Stomach (tissue), 9 donors: ENCODE results near the gene GRIP2. TPM values are rescaled to one million over a fixed set of nuclear protein-coding genes. Genes with fewer than 3 reads are reported as not detected.

Experiments used
- DNase-seq, 2 donors: peaks; one replicate each; pipeline versions ENCODE4 v3.0.0 to v3.0.0-alpha.2; 2013 to 2019
- H3K27ac ChIP-seq, 5 donors: fragments of 200-600 bp in 4 of 5; sonication (generic) in 4 of 5; one replicate each; pipeline ENCODE4 v1.5.1; 2013 to 2019; ENCODE audit warnings: mild to moderate bottlenecking in 1 of 5, moderate library complexity in 1 of 5
- H3K27me3 ChIP-seq, 3 donors: fragments of 200-600 bp; sonication (generic); one replicate each; pipeline ENCODE4 v1.5.1; 2017 to 2019; ENCODE audit warnings: mixed run types in 1 of 3
- H3K36me3 ChIP-seq, 4 donors: fragments of 200-600 bp; sonication (generic); 1 replicate in 3 of 4; 2 replicates in 1 of 4; pipeline ENCODE4 v1.5.1; 2016 to 2019
- H3K4me1 ChIP-seq, 4 donors: fragments of 200-600 bp; sonication (generic); one replicate each; pipeline ENCODE4 v1.5.1; 2016 to 2019
- H3K4me3 ChIP-seq, 4 donors: fragments of 200-600 bp; sonication (generic) in 3 of 4; one replicate each; pipeline ENCODE4 v1.5.1; 2016 to 2019; ENCODE audit warnings: mild to moderate bottlenecking in 1 of 4
- H3K9me3 ChIP-seq, 4 donors: fragments of 200-600 bp; sonication (generic); one replicate each; pipeline ENCODE4 v1.5.1; 2016 to 2019
- EP300 ChIP-seq: sonication (generic); formaldehyde crosslinking; IDR thresholded peaks from one replicate; pipeline ENCODE4 v1.6.1; 2017; ENCODE audit warnings: antibody characterized with exemption
- POLR2A ChIP-seq, 4 donors: fragments of 450-650 bp; IDR thresholded peaks; one replicate each; pipeline ENCODE4 v1.6.1; 2016; ENCODE audit warnings: antibody characterized with exemption in 4 of 4, control low read depth in 2 of 4, mild to moderate bottlenecking in 1 of 4, moderate library complexity in 1 of 4
- POLR2AphosphoS5 ChIP-seq, 3 donors: sonication (generic); formaldehyde crosslinking; IDR thresholded peaks; one replicate each; pipeline ENCODE4 v1.6.1; 2016; ENCODE audit warnings: antibody characterized with exemption in 3 of 3
- WGBS, 5 donors: extraction: QIAGEN DNeasy Blood & Tissue Kit in 3 of 5; methylation state at CpG; one replicate each; pipeline versions ENCODE4 v1.1.5 to v1.1.7; 2013 to 2018; 5-methylcytosine and 5-hydroxymethylcytosine counted together
- intact Hi-C: fragments of 100-400 bp; cut with DNase I; formaldehyde crosslinking; loops from one replicate; pipeline ENCODE4 v1.15.1; 2023; ENCODE audit warnings: low total_unique reads
- polyA plus RNA-seq, 3 donors: library from polyadenylated mRNA; stranded (reverse); fragments of 200-250 nt; gene quantifications; one replicate each; pipeline ENCODE4 v1.2.3, GENCODE V29; 2013
- total RNA-seq, 5 donors: library from RNA; depleted of rRNA; stranded (reverse); fragments of >200 nt; gene quantifications; one replicate each; pipeline versions ENCODE4 v1.1.0 to v1.2.3, GENCODE V29; 2014 to 2016
- TF ChIP-seq, protein P1 (sequence below), 7 experiments: fragments of 450-650 bp in 4 of 7; fragments of 200-600 bp in 3 of 7; sonication (generic) in 3 of 7; IDR thresholded peaks; one replicate each; pipeline ENCODE4 v1.5.1; 2016 to 2019; ENCODE audit warnings: antibody characterized with exemption in 7 of 7, control low read depth in 2 of 7, mild to moderate bottlenecking in 1 of 7
- donor health status: healthy with polysubstance abuse.
- donor health status: Bipolar disorder and iron deficiency.
- donor health status: healthy.

Gene GRIP2
- total and polyA plus RNA-seq, 8 donors = 0.58 to 33.8 (median 2.8) TPM

DNA sequence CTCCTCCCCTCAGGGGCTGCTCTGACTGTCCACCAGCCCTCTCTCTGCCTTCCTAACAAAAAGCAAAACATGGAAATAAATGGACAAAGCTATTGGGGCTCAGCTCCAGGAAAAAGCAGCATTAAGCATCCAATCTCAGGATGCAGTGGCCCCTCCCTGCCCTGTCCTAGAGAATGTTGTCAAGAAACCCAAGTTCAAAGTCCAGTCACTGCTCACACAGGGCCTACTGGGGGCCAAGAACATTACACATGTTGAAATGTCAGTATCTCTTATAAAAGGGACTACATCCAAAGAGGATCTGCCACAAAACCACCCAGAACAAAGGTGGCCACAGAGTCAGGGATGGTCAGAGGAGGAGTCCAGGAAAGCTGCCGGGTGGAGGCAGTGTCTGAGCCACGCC, 7.6 kb upstream of the GRIP2 start:
- intact Hi-C loops = loop anchor here (5.0 kb wide), 1 partner anchor 40 kb away; no protein-coding TSS in a partner anchor
- WGBS, 5 donors = 62 to 75% (median 71%) methylated on average over 2 of the region's 2 CpGs
- Histone ChIP-seq H3K4me3 (no peak overlapping the region), H3K27me3 (peaks cover 0 to 31% (median 0%) of the 10 kb centered on the region in 3 donors), H3K36me3 (no peaks in the 10 kb centered on the region), H3K27ac (no peak overlapping the region), H3K4me1 (peaks cover 5 to 16% (median 12%) of the 10 kb centered on the region in 4 donors), H3K9me3 (no peaks in the 10 kb centered on the region)
- TF ChIP-seq POLR2AphosphoS5 (IDR thresholded peaks at IDR 0.05) = no peak
- TF ChIP-seq, protein P1, sequence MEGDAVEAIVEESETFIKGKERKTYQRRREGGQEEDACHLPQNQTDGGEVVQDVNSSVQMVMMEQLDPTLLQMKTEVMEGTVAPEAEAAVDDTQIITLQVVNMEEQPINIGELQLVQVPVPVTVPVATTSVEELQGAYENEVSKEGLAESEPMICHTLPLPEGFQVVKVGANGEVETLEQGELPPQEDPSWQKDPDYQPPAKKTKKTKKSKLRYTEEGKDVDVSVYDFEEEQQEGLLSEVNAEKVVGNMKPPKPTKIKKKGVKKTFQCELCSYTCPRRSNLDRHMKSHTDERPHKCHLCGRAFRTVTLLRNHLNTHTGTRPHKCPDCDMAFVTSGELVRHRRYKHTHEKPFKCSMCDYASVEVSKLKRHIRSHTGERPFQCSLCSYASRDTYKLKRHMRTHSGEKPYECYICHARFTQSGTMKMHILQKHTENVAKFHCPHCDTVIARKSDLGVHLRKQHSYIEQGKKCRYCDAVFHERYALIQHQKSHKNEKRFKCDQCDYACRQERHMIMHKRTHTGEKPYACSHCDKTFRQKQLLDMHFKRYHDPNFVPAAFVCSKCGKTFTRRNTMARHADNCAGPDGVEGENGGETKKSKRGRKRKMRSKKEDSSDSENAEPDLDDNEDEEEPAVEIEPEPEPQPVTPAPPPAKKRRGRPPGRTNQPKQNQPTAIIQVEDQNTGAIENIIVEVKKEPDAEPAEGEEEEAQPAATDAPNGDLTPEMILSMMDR (IDR thresholded peaks at IDR 0.05) = no peak
- no peak for TF ChIP-seq POLR2A (IDR thresholded peaks at IDR 0.05)
- DNase-seq = peak in 1 of 2 donors; percentile 48

DNA sequence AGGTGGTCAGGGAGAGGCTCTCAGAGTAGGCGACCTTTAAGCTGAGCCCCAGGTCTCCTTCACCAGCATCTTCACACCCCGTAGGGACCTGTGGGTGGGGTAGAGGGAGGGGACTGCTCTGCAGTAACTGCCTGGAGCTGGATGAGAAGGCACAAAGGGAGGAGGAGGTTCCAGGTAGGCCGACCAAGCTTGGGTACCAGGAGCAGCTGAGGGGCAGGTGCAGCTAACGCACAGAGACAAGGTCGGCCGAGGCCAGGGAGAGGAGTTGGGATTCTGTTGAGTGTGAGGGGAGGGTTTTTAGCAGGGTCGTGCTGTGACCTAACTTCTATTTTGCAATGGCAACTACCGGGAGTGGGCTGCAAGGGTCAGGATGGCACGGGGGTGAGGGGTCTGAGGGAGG, 5.9 kb upstream of the GRIP2 start:
- TF ChIP-seq, protein P1 (IDR thresholded peaks at IDR 0.05) = no peak
- TF ChIP-seq POLR2A (IDR thresholded peaks at IDR 0.05) = no peak
- TF ChIP-seq EP300 = no peak
- TF ChIP-seq POLR2AphosphoS5 (IDR thresholded peaks at IDR 0.05) = no peak
- no peak overlapping the region for H3K4me3 ChIP-seq
- no peak for DNase-seq
- no peak overlapping the region for H3K27ac ChIP-seq
- H3K9me3 ChIP-seq = no peaks in the 10 kb centered on the region
- intact Hi-C loops = loop anchor here (5.0 kb wide), 1 partner anchor 39 kb away; no protein-coding TSS in a partner anchor
- WGBS, 5 donors = 72 to 80% (median 77%) methylated on average over 9 of the region's 9 CpGs
- peaks cover 0 to 25% (median 0%) of the 10 kb centered on the region in 3 donors for H3K27me3 ChIP-seq
- H3K36me3 ChIP-seq = no peaks in the 10 kb centered on the region
- H3K4me1 ChIP-seq = peaks cover 5 to 16% (median 12%) of the 10 kb centered on the region in 4 donors

DNA sequence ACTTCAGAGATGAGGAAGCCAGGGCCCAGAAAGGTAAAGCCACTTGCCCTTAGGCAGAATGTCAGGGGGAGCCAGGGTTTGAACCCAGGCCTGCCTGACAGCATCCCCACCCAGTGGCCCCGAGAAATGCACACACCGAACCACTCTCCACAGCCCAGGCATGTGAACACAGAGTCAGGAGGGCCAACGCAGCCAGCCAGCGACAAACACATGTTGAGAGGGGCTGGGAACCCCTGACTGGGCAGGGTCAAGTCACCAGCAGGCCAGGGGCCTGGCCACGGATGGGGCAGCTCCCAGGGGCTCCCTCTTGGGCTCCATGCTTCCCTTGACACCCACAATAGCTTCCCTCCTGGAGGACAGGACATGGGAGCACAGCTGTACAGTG, 5.1 kb upstream of the GRIP2 start:
- H3K9me3 ChIP-seq = no peaks in the 10 kb centered on the region
- intact Hi-C loops = loop anchor here (5.0 kb wide), 1 partner anchor 38 kb away; no protein-coding TSS in a partner anchor
- no peak overlapping the region for H3K27ac ChIP-seq
- peaks cover 5 to 17% (median 13%) of the 10 kb centered on the region in 4 donors for H3K4me1 ChIP-seq
- no peaks in the 10 kb centered on the region for H3K36me3 ChIP-seq
- no peak for DNase-seq
- no peak for TF ChIP-seq EP300
- no peak for TF ChIP-seq POLR2AphosphoS5 (IDR thresholded peaks at IDR 0.05)
- TF ChIP-seq, protein P1 (IDR thresholded peaks at IDR 0.05) = no peak
- no peak for TF ChIP-seq POLR2A (IDR thresholded peaks at IDR 0.05)
- 81 to 90% (median 85%) methylated on average over 2 to 5 of the region's 5 CpGs for WGBS, 5 donors
- H3K4me3 ChIP-seq = no peak overlapping the region
- H3K27me3 ChIP-seq = peaks cover 0 to 17% (median 0%) of the 10 kb centered on the region in 3 donors

DNA sequence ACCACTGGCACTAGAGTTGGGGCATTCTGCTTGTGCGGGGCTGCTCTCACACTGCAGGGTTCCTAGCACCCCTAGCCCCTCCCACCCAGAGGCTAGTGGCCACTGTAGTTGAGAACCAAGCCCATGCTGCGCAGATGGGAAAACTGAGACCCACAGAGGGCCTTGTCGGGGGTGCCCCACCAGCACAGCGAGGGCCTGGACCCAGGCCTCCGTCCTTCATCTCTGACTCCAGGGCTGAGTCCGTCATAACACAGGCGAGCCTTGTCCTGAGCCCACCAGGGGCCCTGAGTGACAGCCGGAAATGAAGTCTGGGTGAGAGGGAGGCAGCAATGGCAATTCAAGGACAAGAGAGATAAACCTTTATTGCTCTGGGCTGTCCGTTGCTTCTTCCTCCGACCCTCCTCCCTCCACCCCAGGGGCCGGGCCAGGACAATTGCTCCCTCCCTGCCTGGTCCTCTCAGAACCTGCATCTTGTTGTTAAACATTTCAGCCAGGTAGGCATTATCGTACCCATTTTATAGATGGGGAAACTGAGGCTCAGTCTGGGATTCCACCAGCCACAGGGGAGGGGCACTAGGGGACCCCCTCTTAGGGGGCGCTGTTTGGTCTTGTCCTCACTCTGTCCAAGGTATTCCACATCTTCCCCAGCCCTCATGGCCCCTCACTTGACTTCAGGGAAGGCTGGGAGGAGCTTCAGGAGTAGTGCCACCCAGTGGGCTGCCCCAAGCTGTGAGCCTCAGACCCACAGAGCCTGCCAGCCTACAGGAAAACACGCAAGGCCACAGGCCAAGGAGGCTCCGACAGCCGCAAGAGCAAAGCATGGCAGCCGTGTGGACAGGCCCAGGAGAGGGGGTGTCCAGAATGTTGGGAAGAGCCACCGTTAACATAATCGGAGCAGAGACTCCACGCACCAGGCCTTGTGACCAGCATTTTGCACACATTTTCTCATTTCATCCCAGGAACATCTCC, 4.4 kb upstream of the GRIP2 start:
- Histone ChIP-seq H3K27ac (no peak overlapping the region), H3K4me3 (no peak overlapping the region), H3K27me3 (peaks cover 0 to 11% (median 0%) of the 10 kb centered on the region in 3 donors), H3K4me1 (peaks cover 5 to 19% (median 13%) of the 10 kb centered on the region in 4 donors), H3K9me3 (no peaks in the 10 kb centered on the region), H3K36me3 (no peaks in the 10 kb centered on the region)
- 92 to 97% (median 95%) methylated on average over 17 to 20 of the region's 20 CpGs for WGBS, 5 donors
- TF ChIP-seq, protein P1 (IDR thresholded peaks at IDR 0.05) = no peak
- TF ChIP-seq EP300 (no peak), POLR2AphosphoS5 (IDR thresholded peaks at IDR 0.05) (no peak), POLR2A (IDR thresholded peaks at IDR 0.05) (no peak)
- intact Hi-C loops = loop anchor here (5.0 kb wide), 1 partner anchor 37 kb away; no protein-coding TSS in a partner anchor
- DNase-seq = no peak
